ENCODE results near the gene TMED4. TPM values are rescaled to one million over a fixed set of nuclear protein-coding genes. Genes with fewer than 3 reads are reported as not detected.
A peak's percentile ranks its signal among the peaks of the same experiment; 100 is the strongest.
"Not testable (repeated sequence)": the region's sequence is repeated elsewhere in the genome, so short reads cannot be mapped to it uniquely, and the experiment has no call there.

TMED4 gene
- total and polyA plus RNA-seq, 8 donors, result 13.4 to 235 (median 82.3) TPM

- H3K4me1 ChIP-seq, result peaks cover 0 to 18% (median 4%) of the 10 kb centered on the region in 4 donors
- no peak overlapping the region for H3K4me3 ChIP-seq
- DNase-seq, result peak; percentile 73 to 88
- no peaks in the 10 kb centered on the region for H3K27me3 ChIP-seq
- 46 to 63% (median 60%) methylated on average over 7 to 13 of the region's 13 CpGs for WGBS, 5 donors
- no peaks in the 10 kb centered on the region for H3K9me3 ChIP-seq
- peak overlapping the region in 2 of 5 donors; percentile 7 to 28 for H3K27ac ChIP-seq
- intact Hi-C loops (cut with DNase I; ENCODE audit: low total_unique reads), result loop anchor here (10.0 kb wide), 2 partner anchors 70 to 320 kb away; partner anchors contain the start of gene NUDCD3
- peaks cover 61 to 72% (median 70%) of the 10 kb centered on the region in 4 donors for H3K36me3 ChIP-seq
- no peak for TF ChIP-seq POLR2A (IDR thresholded peaks at IDR 0.05)
- TF ChIP-seq POLR2AphosphoS5 (IDR thresholded peaks at IDR 0.05), result peak in 1 of 3 donors; percentile 60
- peak in 5 of 7 experiments; percentile 89 to 98 (median 97) for TF ChIP-seq CTCF (IDR thresholded peaks at IDR 0.05)
- no peak for TF ChIP-seq EP300 (IDR thresholded peaks at IDR 0.05)
Observed at GRCh38 chr7:44565097-44565794, 16.8 kb downstream of the TMED4 start.

GRCh38 chr7:44564606-44565005 lies 17.4 kb downstream of the TMED4 start:
- intact Hi-C loops (cut with DNase I; ENCODE audit: low total_unique reads), result loop anchor here (10.0 kb wide), 2 partner anchors 70 to 320 kb away; partner anchors contain the start of gene NUDCD3
- TF ChIP-seq CTCF (IDR thresholded peaks at IDR 0.05) (no peak), POLR2AphosphoS5 (IDR thresholded peaks at IDR 0.05) (no peak)
- peaks cover 54 to 65% (median 64%) of the 10 kb centered on the region in 4 donors for H3K36me3 ChIP-seq
- H3K9me3 ChIP-seq, result no peaks in the 10 kb centered on the region
- no peaks in the 10 kb centered on the region for H3K27me3 ChIP-seq
- DNase-seq, result no peak
- H3K4me3 ChIP-seq, result no peak overlapping the region
- H3K4me1 ChIP-seq, result peaks cover 0 to 16% (median 4%) of the 10 kb centered on the region in 4 donors
- 85 to 98% (median 92%) methylated on average over 2 of the region's 2 CpGs for WGBS, 5 donors
- H3K27ac ChIP-seq, result no peak overlapping the region

- intact Hi-C loops (cut with DNase I; ENCODE audit: low total_unique reads), result loop anchor here (10.0 kb wide), 2 partner anchors 68 to 318 kb away; partner anchors contain the start of gene NUDCD3
- 64 to 100% (median 79%) methylated on average over 1 to 3 of the region's 3 CpGs for WGBS, 5 donors
- peaks cover 0 to 16% (median 4%) of the 10 kb centered on the region in 4 donors for H3K4me1 ChIP-seq
- TF ChIP-seq CTCF (IDR thresholded peaks at IDR 0.05), result no peak
- TF ChIP-seq POLR2A (IDR thresholded peaks at IDR 0.05), result no peak
- TF ChIP-seq POLR2AphosphoS5 (IDR thresholded peaks at IDR 0.05), result no peak
- no peak for DNase-seq
- H3K4me3 ChIP-seq, result no peak overlapping the region
- no peaks in the 10 kb centered on the region for H3K27me3 ChIP-seq
- H3K9me3 ChIP-seq, result no peaks in the 10 kb centered on the region
- H3K36me3 ChIP-seq, result peaks cover 41 to 51% (median 50%) of the 10 kb centered on the region in 4 donors
- no peak overlapping the region for H3K27ac ChIP-seq
Observed at GRCh38 chr7:44563171-44563679, 18.8 kb downstream of the TMED4 start.

- 82 to 89% (median 85%) methylated on average over 8 of the region's 8 CpGs for WGBS, 5 donors
- DNase-seq, H3K4me3 ChIP-seq, H3K27ac ChIP-seq, H3K9me3 ChIP-seq, H3K27me3 ChIP-seq: not testable (repeated sequence)
- Histone ChIP-seq H3K4me1 (peaks cover 0 to 16% (median 4%) of the 10 kb centered on the region in 4 donors), H3K36me3 (peaks cover 34 to 45% (median 44%) of the 10 kb centered on the region in 4 donors)
- intact Hi-C loops (cut with DNase I; ENCODE audit: low total_unique reads), result loop anchor here (10.0 kb wide), 2 partner anchors 68 to 318 kb away; partner anchors contain the start of gene NUDCD3
Observed at GRCh38 chr7:44562622-44562962, 19.4 kb downstream of the TMED4 start.
